ENCODE measurements around the gene ST6GAL1.
"Not testable (repeated sequence)": the region's sequence is repeated elsewhere in the genome, so short reads cannot be mapped to it uniquely, and the experiment has no call there.

ST6GAL1 gene

GRCh38 chr3:186997473-186997939, 67.2 kb downstream of the ST6GAL1 start:
- DNase-seq: no peak

GRCh38 chr3:186998937-186999368, 68.6 kb downstream of the ST6GAL1 start:
- DNase-seq: no peak

- DNase-seq: no peak
These were observed 70.4 kb downstream of the ST6GAL1 start for GRCh38 chr3:187000711-187001151.

GRCh38 chr3:187002915-187003314, 72.6 kb downstream of the ST6GAL1 start:
- DNase-seq: no peak

- no peak for DNase-seq
These were observed 75.6 kb downstream of the ST6GAL1 start for GRCh38 chr3:187005827-187006481.

- DNase-seq: no peak
These were observed 76.7 kb downstream of the ST6GAL1 start for GRCh38 chr3:187006864-187007630.

- DNase-seq: not testable (repeated sequence)
These were observed 80.1 kb downstream of the ST6GAL1 start for GRCh38 chr3:187010382-187010781.

GRCh38 chr3:187011915-187012314, 81.6 kb downstream of the ST6GAL1 start:
- DNase-seq: no peak

GRCh38 chr3:187012609-187013051, 82.3 kb downstream of the ST6GAL1 start:
- DNase-seq: no peak

GRCh38 chr3:187013159-187013716, 82.9 kb downstream of the ST6GAL1 start:
- no peak for DNase-seq

- DNase-seq: no peak
These were observed 84.1 kb downstream of the ST6GAL1 start for GRCh38 chr3:187014417-187014864.

- no peak for DNase-seq
These were observed 85.7 kb downstream of the ST6GAL1 start for GRCh38 chr3:187015903-187016638.

- DNase-seq: no peak
These were observed 86.5 kb downstream of the ST6GAL1 start for GRCh38 chr3:187016639-187017345.

GRCh38 chr3:187017511-187018230, 87.3 kb downstream of the ST6GAL1 start:
- DNase-seq: no peak

GRCh38 chr3:187019542-187020072, 89.3 kb downstream of the ST6GAL1 start:
- no peak for DNase-seq

- no peak for DNase-seq
These were observed 90.0 kb downstream of the ST6GAL1 start for GRCh38 chr3:187020376-187020775.

- DNase-seq: no peak
These were observed 91.5 kb downstream of the ST6GAL1 start for GRCh38 chr3:187021748-187022402.

GRCh38 chr3:187022403-187023029, 92.2 kb downstream of the ST6GAL1 start:
- DNase-seq: no peak

- not testable (repeated sequence) for DNase-seq
These were observed 93.0 kb downstream of the ST6GAL1 start for GRCh38 chr3:187023340-187023739.

GRCh38 chr3:187024536-187025226, 94.4 kb downstream of the ST6GAL1 start:
- no peak for DNase-seq

Data from NCI-H524 treated with DMSO at 0.1 percent for 48 hours (cell line).